ENCODE measurements around the gene PSMA2. TPM values are rescaled to one million over a fixed set of nuclear protein-coding genes. Genes with fewer than 3 reads are reported as not detected.

Gene PSMA2
- total and polyA plus RNA-seq, 2 donors (not counting 3 experiments of a cell fraction or from before 2014, with no cell fraction given), result 107 to 118 TPM

DNA sequence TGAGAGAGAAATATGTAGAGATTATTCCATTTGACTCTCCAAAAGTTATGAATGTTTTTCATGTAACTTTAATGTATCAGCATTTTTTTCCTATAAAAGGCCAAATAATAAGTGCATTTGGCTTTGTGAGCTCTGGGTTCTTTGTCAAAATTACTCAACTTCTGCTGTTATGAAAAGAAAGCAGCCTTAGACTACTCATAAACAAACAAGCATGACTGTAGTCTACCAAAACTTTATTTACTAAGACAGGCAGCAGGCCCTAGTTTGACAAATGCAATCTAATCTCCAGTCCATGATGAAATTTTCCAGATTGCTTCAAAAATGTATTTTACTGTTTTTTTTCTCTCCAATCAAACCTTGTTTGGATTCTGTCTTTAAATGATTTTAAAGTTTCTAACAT, 46.5 kb upstream of the PSMA2 start:
- FAIRE-seq (no peak), DNase-seq (ENCODE audit: low read depth, low spot score) (no peak)
- ChIA-PET POLR2A (no interaction called here), CTCF (interaction anchor here (1.4 kb wide), 1 partner anchor 16 kb away, joined by 4 read pairs; no protein-coding TSS in a partner anchor)
- Histone ChIP-seq H3K27ac (ENCODE audit: insufficient read depth, low read depth, low read length) (no peak overlapping the region), H4K20me1 (replicated peaks; ENCODE audit: control insufficient read depth, extremely low read depth, insufficient read depth, low read length) (no peaks in the 10 kb centered on the region), H3K4me2 (ENCODE audit: insufficient read depth, low read length) (no peak overlapping the region), H3K4me3 (replicated peaks in 1 of 3; ENCODE audit: insufficient read depth in 1 of 3, low read depth in 1 of 3, low read length in 3 of 3) (no peak overlapping the region), H3K9me3 (replicated peaks; ENCODE audit: control insufficient read depth, insufficient read depth, low read length) (no peaks in the 10 kb centered on the region), H3K27me3 (ENCODE audit: control insufficient read depth in 2 of 2, insufficient read depth in 2 of 2, low read length in 2 of 2) (peaks cover 0 to 1% of the 10 kb centered on the region in 2 experiments), H3K4me1 (ENCODE audit: control insufficient read depth, extremely low read depth, insufficient read depth, low read length) (peaks cover 4% of the 10 kb centered on the region), H3K36me3 (ENCODE audit: control insufficient read depth in 2 of 2, extremely low read depth in 1 of 2, insufficient read depth in 2 of 2, low read length in 2 of 2) (no peaks in the 10 kb centered on the region), H3K9ac (replicated peaks; ENCODE audit: extremely low read depth, insufficient read depth, low read length) (no peak overlapping the region), H3K9me1 (replicated peaks; ENCODE audit: control insufficient read depth, extremely low read depth, insufficient read depth, low read length) (no peaks in the 10 kb centered on the region), H3K79me2 (ENCODE audit: control insufficient read depth, insufficient read depth, low read length) (no peaks in the 10 kb centered on the region), H2AFZ (ENCODE audit: low read depth, low read length) (no peak overlapping the region)
- dilution Hi-C loops (cut with MboI; ENCODE audit: extremely low pct_ligation_motif_present, low sequenced_read_pairs) (loop anchor here (25.0 kb wide), 1 partner anchor 334 kb away; no protein-coding TSS in a partner anchor), intact Hi-C loops (cut with micrococcal nuclease) (no loop called here)
- BruUV-seq (replicated peaks), result no TSS peak
- no peak for TF ChIP-seq POLR2AphosphoS5 (IDR thresholded peaks at IDR 0.05; ENCODE audit: insufficient read depth, low read depth, low read length)
- no peak for TF ChIP-seq POLR2A (IDR thresholded peaks at IDR 0.05; ENCODE audit: low read depth, low read length)
- TF ChIP-seq EZH2 (IDR thresholded peaks at IDR 0.05; ENCODE audit: borderline replicate concordance, low read depth, low read length, severe bottlenecking), result no peak
- TF ChIP-seq GATA2 (IDR thresholded peaks at IDR 0.05; ENCODE audit: insufficient read depth, insufficient read length, low read depth, low read length), result no peak
- TF ChIP-seq MYC (IDR thresholded peaks at IDR 0.05; ENCODE audit: low read depth, low read length), result no peak
- TF ChIP-seq, protein P1, sequence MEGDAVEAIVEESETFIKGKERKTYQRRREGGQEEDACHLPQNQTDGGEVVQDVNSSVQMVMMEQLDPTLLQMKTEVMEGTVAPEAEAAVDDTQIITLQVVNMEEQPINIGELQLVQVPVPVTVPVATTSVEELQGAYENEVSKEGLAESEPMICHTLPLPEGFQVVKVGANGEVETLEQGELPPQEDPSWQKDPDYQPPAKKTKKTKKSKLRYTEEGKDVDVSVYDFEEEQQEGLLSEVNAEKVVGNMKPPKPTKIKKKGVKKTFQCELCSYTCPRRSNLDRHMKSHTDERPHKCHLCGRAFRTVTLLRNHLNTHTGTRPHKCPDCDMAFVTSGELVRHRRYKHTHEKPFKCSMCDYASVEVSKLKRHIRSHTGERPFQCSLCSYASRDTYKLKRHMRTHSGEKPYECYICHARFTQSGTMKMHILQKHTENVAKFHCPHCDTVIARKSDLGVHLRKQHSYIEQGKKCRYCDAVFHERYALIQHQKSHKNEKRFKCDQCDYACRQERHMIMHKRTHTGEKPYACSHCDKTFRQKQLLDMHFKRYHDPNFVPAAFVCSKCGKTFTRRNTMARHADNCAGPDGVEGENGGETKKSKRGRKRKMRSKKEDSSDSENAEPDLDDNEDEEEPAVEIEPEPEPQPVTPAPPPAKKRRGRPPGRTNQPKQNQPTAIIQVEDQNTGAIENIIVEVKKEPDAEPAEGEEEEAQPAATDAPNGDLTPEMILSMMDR (IDR thresholded peaks at IDR 0.05; ENCODE audit: extremely low read depth in 1 of 2, insufficient read depth in 1 of 2, low read depth in 1 of 2, low read length in 2 of 2), result no peak
- no peak for TF ChIP-seq JUN (IDR thresholded peaks at IDR 0.05; ENCODE audit: borderline replicate concordance, insufficient read depth, insufficient read length, low read depth)
- no peak for TF ChIP-seq FOS (IDR thresholded peaks at IDR 0.05; ENCODE audit: borderline replicate concordance, insufficient read depth, low read length)
- TF ChIP-seq, protein P2, sequence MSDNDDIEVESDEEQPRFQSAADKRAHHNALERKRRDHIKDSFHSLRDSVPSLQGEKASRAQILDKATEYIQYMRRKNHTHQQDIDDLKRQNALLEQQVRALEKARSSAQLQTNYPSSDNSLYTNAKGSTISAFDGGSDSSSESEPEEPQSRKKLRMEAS (IDR thresholded peaks at IDR 0.05; ENCODE audit: insufficient read depth, insufficient read length), result no peak
